ENCODE measurements around the gene PRRC2A. TPM values are rescaled to one million over a fixed set of nuclear protein-coding genes. Genes with fewer than 3 reads are reported as not detected.

The PRRC2A gene
- total RNA-seq (100 to 1,000 TPM; 210 to 213 TPM), total RNA-seq (187 to 206 reads per million in 2 donors)

DNA sequence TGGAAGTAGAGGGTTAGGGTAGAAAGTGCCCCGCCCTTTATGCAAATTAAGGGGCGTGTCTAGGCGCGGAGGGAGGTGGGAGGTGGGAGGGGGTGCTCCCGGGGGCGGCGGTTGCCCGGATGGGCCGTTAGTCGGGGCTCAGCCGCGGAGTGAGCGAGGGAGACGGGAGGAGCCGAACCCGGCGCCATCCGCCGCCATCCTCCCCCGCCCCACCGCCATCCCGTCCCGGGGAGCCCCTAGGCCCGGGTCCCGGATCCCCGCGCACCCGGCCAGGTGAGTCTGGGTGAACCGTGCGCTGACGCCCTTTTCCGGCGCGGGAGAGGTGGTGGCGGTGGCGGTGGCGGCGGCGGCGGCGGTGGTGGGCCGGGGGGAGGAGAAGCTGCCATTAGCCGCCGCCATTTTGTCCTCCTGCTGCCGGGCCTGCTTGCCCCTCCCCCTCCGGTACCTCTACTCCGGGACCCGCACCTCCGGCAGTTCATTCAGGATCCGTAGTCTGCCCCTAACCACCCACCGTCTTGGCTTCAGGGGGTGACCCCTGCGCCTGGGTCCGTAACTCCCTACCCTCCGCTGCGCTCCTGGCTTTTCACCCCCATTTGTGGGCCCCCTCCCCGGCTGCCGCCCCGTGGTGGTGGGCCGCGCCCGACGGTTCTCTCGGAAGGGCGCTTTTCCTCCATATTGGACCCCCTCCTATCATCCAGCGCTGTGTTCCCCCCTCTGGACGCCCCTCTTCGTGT is at the start of gene PRRC2A:
Gene PRRC2A, plus strand, starts transcription at position 130 of the 734 bp plus-strand sequence. CDS start 2,075 bp downstream, outside the sequence.
- H3K36me3 Mint-ChIP-seq (ENCODE audit: low read depth) = peaks cover 4% of the 10 kb centered on the region
- H3K27ac Mint-ChIP-seq = peak within 1 kb of the TSS; percentile 95
- peaks cover 34% of the 10 kb centered on the region for H3K4me1 Mint-ChIP-seq
- ATAC-seq = peak; percentile 38
- no peaks in the 10 kb centered on the region for H3K9me3 ChIP-seq (ENCODE audit: control insufficient read depth, low read length, poor library complexity, severe bottlenecking)
- no peaks in the 10 kb centered on the region for H3K27me3 Mint-ChIP-seq
- DNase-seq = peak in 1 of 3 donors; percentile 86
- H3K4me3 Mint-ChIP-seq = peak within 1 kb of the TSS; percentile 93

DNA sequence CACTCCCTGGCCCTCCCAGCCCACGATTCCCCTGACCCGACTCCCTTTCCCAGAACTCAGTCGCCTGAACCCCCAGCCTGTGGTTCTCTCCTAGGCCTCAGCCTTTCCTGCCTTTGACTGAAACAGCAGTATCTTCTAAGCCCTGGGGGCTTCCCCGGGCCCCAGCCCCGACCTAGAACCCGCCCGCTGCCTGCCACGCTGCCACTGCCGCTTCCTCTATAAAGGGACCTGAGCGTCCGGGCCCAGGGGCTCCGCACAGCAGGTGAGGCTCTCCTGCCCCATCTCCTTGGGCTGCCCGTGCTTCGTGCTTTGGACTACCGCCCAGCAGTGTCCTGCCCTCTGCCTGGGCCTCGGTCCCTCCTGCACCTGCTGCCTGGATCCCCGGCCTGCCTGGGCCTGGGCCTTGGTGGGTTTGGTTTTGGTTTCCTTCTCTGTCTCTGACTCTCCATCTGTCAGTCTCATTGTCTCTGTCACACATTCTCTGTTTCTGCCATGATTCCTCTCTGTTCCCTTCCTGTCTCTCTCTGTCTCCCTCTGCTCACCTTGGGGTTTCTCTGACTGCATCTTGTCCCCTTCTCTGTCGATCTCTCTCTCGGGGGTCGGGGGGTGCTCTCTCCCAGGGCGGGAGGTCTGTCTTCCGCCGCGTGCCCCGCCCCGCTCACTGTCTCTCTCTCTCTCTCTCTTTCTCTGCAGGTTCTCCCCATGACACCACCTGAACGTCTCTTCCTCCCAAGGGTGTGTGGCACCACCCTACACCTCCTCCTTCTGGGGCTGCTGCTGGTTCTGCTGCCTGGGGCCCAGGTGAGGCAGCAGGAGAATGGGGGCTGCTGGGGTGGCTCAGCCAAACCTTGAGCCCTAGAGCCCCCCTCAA is 48.2 kb upstream of the PRRC2A start, which contains the start of gene LTA:
Gene LTA, plus strand, starts transcription at position 249 of the 871 bp plus-strand sequence. Its CDS starts 454 bp downstream, at position 703.
- no peaks in the 10 kb centered on the region for H3K9me3 ChIP-seq (ENCODE audit: control insufficient read depth, low read length, poor library complexity, severe bottlenecking)
- DNase-seq (peak; percentile 67 to 75 (median 73)), ATAC-seq (peak; percentile 74)
- H3K27ac Mint-ChIP-seq = peak within 1 kb of the TSS; percentile 99
- no peaks in the 10 kb centered on the region for H3K27me3 Mint-ChIP-seq
- peaks cover 21% of the 10 kb centered on the region for H3K36me3 Mint-ChIP-seq (ENCODE audit: low read depth)
- peaks cover 85% of the 10 kb centered on the region for H3K4me1 Mint-ChIP-seq
- H3K4me3 Mint-ChIP-seq = peak within 1 kb of the TSS; percentile 100

DNA sequence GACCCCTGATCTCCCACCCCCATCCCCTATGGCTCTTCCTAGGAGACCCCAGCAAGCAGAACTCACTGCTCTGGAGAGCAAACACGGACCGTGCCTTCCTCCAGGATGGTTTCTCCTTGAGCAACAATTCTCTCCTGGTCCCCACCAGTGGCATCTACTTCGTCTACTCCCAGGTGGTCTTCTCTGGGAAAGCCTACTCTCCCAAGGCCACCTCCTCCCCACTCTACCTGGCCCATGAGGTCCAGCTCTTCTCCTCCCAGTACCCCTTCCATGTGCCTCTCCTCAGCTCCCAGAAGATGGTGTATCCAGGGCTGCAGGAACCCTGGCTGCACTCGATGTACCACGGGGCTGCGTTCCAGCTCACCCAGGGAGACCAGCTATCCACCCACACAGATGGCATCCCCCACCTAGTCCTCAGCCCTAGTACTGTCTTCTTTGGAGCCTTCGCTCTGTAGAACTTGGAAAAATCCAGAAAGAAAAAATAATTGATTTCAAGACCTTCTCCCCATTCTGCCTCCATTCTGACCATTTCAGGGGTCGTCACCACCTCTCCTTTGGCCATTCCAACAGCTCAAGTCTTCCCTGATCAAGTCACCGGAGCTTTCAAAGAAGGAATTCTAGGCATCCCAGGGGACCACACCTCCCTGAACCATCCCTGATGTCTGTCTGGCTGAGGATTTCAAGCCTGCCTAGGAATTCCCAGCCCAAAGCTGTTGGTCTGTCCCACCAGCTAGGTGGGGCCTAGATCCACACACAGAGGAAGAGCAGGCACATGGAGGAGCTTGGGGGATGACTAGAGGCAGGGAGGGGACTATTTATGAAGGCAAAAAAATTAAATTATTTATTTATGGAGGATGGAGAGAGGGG is 47.0 kb upstream of the PRRC2A start:
- H3K9me3 ChIP-seq (ENCODE audit: control insufficient read depth, low read length, poor library complexity, severe bottlenecking) = no peaks in the 10 kb centered on the region

DNA sequence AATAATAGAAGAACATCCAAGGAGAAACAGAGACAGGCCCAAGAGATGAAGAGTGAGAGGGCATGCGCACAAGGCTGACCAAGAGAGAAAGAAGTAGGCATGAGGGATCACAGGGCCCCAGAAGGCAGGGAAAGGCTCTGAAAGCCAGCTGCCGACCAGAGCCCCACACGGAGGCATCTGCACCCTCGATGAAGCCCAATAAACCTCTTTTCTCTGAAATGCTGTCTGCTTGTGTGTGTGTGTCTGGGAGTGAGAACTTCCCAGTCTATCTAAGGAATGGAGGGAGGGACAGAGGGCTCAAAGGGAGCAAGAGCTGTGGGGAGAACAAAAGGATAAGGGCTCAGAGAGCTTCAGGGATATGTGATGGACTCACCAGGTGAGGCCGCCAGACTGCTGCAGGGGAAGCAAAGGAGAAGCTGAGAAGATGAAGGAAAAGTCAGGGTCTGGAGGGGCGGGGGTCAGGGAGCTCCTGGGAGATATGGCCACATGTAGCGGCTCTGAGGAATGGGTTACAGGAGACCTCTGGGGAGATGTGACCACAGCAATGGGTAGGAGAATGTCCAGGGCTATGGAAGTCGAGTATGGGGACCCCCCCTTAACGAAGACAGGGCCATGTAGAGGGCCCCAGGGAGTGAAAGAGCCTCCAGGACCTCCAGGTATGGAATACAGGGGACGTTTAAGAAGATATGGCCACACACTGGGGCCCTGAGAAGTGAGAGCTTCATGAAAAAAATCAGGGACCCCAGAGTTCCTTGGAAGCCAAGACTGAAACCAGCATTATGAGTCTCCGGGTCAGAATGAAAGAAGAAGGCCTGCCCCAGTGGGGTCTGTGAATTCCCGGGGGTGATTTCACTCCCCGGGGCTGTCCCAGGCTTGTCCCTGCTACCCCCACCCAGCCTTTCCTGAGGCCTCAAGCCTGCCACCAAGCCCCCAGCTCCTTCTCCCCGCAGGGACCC is 46.1 kb upstream of the PRRC2A start:
- no peaks in the 10 kb centered on the region for H3K9me3 ChIP-seq (ENCODE audit: control insufficient read depth, low read length, poor library complexity, severe bottlenecking)
- no peak for ATAC-seq
- Mint-ChIP-seq H3K4me3 (peak overlapping the region; percentile 100), H3K27me3 (no peaks in the 10 kb centered on the region), H3K27ac (peak overlapping the region; percentile 99), H3K36me3 (ENCODE audit: low read depth) (peaks cover 21% of the 10 kb centered on the region), H3K4me1 (peaks cover 78% of the 10 kb centered on the region)
- no peak for DNase-seq

More for the DNA sequence above, 47.0 kb upstream of the PRRC2A start:
- Mint-ChIP-seq H3K4me3 (peak overlapping the region; percentile 100), H3K36me3 (ENCODE audit: low read depth) (peaks cover 21% of the 10 kb centered on the region), H3K4me1 (peaks cover 80% of the 10 kb centered on the region), H3K27ac (peak overlapping the region; percentile 99), H3K27me3 (no peaks in the 10 kb centered on the region)
- ATAC-seq = no peak
- no peak for DNase-seq

DNA sequence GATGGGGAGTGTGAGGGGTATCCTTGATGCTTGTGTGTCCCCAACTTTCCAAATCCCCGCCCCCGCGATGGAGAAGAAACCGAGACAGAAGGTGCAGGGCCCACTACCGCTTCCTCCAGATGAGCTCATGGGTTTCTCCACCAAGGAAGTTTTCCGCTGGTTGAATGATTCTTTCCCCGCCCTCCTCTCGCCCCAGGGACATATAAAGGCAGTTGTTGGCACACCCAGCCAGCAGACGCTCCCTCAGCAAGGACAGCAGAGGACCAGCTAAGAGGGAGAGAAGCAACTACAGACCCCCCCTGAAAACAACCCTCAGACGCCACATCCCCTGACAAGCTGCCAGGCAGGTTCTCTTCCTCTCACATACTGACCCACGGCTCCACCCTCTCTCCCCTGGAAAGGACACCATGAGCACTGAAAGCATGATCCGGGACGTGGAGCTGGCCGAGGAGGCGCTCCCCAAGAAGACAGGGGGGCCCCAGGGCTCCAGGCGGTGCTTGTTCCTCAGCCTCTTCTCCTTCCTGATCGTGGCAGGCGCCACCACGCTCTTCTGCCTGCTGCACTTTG is 45.1 kb upstream of the PRRC2A start, which contains the start of gene TNF:
Gene TNF, plus strand, starts transcription at position 231 of the 567 bp plus-strand sequence. Its CDS starts 177 bp downstream, at position 408.
- no peaks in the 10 kb centered on the region for H3K9me3 ChIP-seq (ENCODE audit: control insufficient read depth, low read length, poor library complexity, severe bottlenecking)
- ATAC-seq (peak; percentile 13), DNase-seq (peak; percentile 48 to 74 (median 51))
- Mint-ChIP-seq H3K4me1 (peaks cover 77% of the 10 kb centered on the region), H3K27ac (peak within 1 kb of the TSS; percentile 99), H3K36me3 (ENCODE audit: low read depth) (peaks cover 23% of the 10 kb centered on the region), H3K27me3 (no peaks in the 10 kb centered on the region), H3K4me3 (peak within 1 kb of the TSS; percentile 100)

DNA sequence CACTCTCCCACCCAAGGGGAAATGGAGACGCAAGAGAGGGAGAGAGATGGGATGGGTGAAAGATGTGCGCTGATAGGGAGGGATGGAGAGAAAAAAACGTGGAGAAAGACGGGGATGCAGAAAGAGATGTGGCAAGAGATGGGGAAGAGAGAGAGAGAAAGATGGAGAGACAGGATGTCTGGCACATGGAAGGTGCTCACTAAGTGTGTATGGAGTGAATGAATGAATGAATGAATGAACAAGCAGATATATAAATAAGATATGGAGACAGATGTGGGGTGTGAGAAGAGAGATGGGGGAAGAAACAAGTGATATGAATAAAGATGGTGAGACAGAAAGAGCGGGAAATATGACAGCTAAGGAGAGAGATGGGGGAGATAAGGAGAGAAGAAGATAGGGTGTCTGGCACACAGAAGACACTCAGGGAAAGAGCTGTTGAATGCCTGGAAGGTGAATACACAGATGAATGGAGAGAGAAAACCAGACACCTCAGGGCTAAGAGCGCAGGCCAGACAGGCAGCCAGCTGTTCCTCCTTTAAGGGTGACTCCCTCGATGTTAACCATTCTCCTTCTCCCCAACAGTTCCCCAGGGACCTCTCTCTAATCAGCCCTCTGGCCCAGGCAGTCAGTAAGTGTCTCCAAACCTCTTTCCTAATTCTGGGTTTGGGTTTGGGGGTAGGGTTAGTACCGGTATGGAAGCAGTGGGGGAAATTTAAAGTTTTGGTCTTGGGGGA is 44.4 kb upstream of the PRRC2A start:
- Mint-ChIP-seq H3K27me3 (no peaks in the 10 kb centered on the region), H3K27ac (peak overlapping the region; percentile 99), H3K36me3 (ENCODE audit: low read depth) (peaks cover 28% of the 10 kb centered on the region), H3K4me1 (peaks cover 73% of the 10 kb centered on the region), H3K4me3 (peak overlapping the region; percentile 100)
- no peaks in the 10 kb centered on the region for H3K9me3 ChIP-seq (ENCODE audit: control insufficient read depth, low read length, poor library complexity, severe bottlenecking)
- DNase-seq (no peak), ATAC-seq (no peak)

DNA sequence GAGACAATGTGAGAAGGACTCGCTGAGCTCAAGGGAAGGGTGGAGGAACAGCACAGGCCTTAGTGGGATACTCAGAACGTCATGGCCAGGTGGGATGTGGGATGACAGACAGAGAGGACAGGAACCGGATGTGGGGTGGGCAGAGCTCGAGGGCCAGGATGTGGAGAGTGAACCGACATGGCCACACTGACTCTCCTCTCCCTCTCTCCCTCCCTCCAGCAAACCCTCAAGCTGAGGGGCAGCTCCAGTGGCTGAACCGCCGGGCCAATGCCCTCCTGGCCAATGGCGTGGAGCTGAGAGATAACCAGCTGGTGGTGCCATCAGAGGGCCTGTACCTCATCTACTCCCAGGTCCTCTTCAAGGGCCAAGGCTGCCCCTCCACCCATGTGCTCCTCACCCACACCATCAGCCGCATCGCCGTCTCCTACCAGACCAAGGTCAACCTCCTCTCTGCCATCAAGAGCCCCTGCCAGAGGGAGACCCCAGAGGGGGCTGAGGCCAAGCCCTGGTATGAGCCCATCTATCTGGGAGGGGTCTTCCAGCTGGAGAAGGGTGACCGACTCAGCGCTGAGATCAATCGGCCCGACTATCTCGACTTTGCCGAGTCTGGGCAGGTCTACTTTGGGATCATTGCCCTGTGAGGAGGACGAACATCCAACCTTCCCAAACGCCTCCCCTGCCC is 43.5 kb upstream of the PRRC2A start:
- Mint-ChIP-seq H3K4me3 (peak overlapping the region; percentile 100), H3K27ac (peak overlapping the region; percentile 99), H3K27me3 (no peaks in the 10 kb centered on the region), H3K4me1 (peaks cover 66% of the 10 kb centered on the region), H3K36me3 (ENCODE audit: low read depth) (peaks cover 35% of the 10 kb centered on the region)
- ATAC-seq (no peak), DNase-seq (no peak)
- H3K9me3 ChIP-seq (ENCODE audit: control insufficient read depth, low read length, poor library complexity, severe bottlenecking) = no peaks in the 10 kb centered on the region

DNA sequence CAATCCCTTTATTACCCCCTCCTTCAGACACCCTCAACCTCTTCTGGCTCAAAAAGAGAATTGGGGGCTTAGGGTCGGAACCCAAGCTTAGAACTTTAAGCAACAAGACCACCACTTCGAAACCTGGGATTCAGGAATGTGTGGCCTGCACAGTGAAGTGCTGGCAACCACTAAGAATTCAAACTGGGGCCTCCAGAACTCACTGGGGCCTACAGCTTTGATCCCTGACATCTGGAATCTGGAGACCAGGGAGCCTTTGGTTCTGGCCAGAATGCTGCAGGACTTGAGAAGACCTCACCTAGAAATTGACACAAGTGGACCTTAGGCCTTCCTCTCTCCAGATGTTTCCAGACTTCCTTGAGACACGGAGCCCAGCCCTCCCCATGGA is 42.9 kb upstream of the PRRC2A start:
- no peaks in the 10 kb centered on the region for H3K9me3 ChIP-seq (ENCODE audit: control insufficient read depth, low read length, poor library complexity, severe bottlenecking)
- peak overlapping the region; percentile 100 for H3K4me3 Mint-ChIP-seq
- H3K36me3 Mint-ChIP-seq (ENCODE audit: low read depth) = peaks cover 32% of the 10 kb centered on the region
- no peak for DNase-seq
- ATAC-seq = no peak
- peak overlapping the region; percentile 99 for H3K27ac Mint-ChIP-seq
- H3K27me3 Mint-ChIP-seq = no peaks in the 10 kb centered on the region
- peaks cover 64% of the 10 kb centered on the region for H3K4me1 Mint-ChIP-seq

DNA sequence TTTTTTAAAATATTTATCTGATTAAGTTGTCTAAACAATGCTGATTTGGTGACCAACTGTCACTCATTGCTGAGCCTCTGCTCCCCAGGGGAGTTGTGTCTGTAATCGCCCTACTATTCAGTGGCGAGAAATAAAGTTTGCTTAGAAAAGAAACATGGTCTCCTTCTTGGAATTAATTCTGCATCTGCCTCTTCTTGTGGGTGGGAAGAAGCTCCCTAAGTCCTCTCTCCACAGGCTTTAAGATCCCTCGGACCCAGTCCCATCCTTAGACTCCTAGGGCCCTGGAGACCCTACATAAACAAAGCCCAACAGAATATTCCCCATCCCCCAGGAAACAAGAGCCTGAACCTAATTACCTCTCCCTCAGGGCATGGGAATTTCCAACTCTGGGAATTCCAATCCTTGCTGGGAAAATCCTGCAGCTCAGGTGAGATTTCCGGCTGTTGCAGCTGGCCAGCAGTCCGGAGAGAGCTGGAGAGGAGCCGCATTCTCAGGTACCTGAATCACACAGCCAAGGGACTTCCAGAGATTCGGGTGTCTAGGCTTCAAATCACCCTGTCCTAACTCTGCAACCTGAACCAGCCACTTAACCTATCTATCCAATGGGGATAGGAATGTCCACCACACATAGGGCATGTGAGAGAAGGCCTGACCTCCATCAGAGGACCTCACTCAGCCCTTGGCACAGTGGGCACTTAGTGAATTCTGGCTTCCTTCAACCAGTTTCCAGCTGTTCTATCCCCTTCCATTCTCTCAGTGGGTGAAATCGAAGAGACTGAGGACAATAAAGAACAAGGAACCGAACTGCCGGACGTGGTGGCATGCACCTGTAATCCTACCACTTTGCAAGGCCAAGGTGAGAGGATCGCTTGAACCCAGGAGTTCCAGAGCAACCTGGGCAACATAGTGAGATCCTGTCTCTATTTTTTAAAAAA is 42.1 kb upstream of the PRRC2A start:
- peaks cover 29% of the 10 kb centered on the region for H3K36me3 Mint-ChIP-seq (ENCODE audit: low read depth)

DNA sequence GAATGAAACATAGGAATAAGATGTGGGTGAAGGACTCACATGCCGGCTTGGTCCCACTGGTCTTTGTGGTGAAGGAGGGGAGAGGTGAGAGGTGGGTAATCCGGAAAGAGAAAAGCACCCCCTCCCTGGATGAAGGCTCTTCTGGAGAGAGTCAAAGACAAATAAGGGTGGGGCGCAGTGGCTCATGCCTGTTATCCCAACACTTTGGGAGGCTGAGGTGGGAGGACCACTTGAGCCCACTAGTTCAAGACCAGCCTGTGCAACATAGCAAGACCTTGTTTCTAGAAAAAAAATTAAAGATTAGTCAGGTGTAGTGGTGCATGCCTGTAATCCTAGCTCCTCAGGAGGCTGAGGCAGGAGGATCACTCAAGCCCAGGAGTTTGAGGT is 41.4 kb upstream of the PRRC2A start:
- H3K27me3 Mint-ChIP-seq = no peaks in the 10 kb centered on the region
- H3K4me1 Mint-ChIP-seq = peaks cover 60% of the 10 kb centered on the region
- no peaks in the 10 kb centered on the region for H3K9me3 ChIP-seq (ENCODE audit: control insufficient read depth, low read length, poor library complexity, severe bottlenecking)
- peak overlapping the region; percentile 100 for H3K4me3 Mint-ChIP-seq
- H3K27ac Mint-ChIP-seq = peak overlapping the region; percentile 99
- peaks cover 29% of the 10 kb centered on the region for H3K36me3 Mint-ChIP-seq (ENCODE audit: low read depth)
- no peak for DNase-seq
- ATAC-seq = no peak

More for the DNA sequence above, 42.1 kb upstream of the PRRC2A start:
- H3K9me3 ChIP-seq (ENCODE audit: control insufficient read depth, low read length, poor library complexity, severe bottlenecking) = no peaks in the 10 kb centered on the region
- Mint-ChIP-seq H3K27ac (peak overlapping the region; percentile 99), H3K4me1 (peaks cover 63% of the 10 kb centered on the region), H3K4me3 (peak overlapping the region; percentile 100), H3K27me3 (no peaks in the 10 kb centered on the region)
- DNase-seq (no peak), ATAC-seq (no peak)

Data from T-helper 17 cell (primary cell).